Esophagus muscularis mucosa (tissue), 4 donors: Measurements from ENCODE around the gene ERAS. TPM values are rescaled to one million over a fixed set of nuclear protein-coding genes. Genes with fewer than 3 reads are reported as not detected.

ENCODE experiments used
- DNase-seq: peaks from one replicate; pipeline ENCODE4 v3.0.0-alpha.2; 2017; ENCODE audit errors: extremely low spot score
- H3K27ac ChIP-seq, 4 donors: fragments of 200-600 bp; sonication (generic); replicated peaks in 1 of 4; 1 replicate in 3 of 4; 2 replicates in 1 of 4; pipeline ENCODE4 v1.5.1; 2016 to 2019; ENCODE audit warnings: mild to moderate bottlenecking in 1 of 4
- H3K27me3 ChIP-seq, 4 donors: fragments of 200-600 bp; sonication (generic); one replicate each; pipeline versions ENCODE4 v1.5.1 to v1.6.0; 2016 to 2019
- H3K36me3 ChIP-seq, 4 donors: fragments of 200-600 bp; sonication (generic); one replicate each; pipeline ENCODE4 v1.5.1; 2016 to 2019
- H3K4me1 ChIP-seq, 4 donors: fragments of 200-600 bp; sonication (generic); one replicate each; pipeline ENCODE4 v1.5.1; 2016 to 2019
- H3K4me3 ChIP-seq, 4 donors: fragments of 200-600 bp; sonication (generic); 1 replicate in 2 of 4; 2 replicates in 2 of 4; pipeline ENCODE4 v1.5.1; 2016 to 2019; ENCODE audit warnings: mild to moderate bottlenecking in 4 of 4, moderate library complexity in 1 of 4
- H3K9me3 ChIP-seq, 4 donors: fragments of 200-600 bp; sonication (generic); 1 replicate in 3 of 4; 2 replicates in 1 of 4; pipeline ENCODE4 v1.5.1; 2016 to 2019
- CTCF ChIP-seq, 3 experiments: fragments of 200-600 bp in 2 of 3; fragments of 450-650 bp in 1 of 3; sonication (generic) in 2 of 3; IDR thresholded peaks; one replicate each; pipeline ENCODE4 v1.5.1; 2017 to 2019; ENCODE audit warnings: antibody characterized with exemption in 3 of 3, mild to moderate bottlenecking in 2 of 3, moderate library complexity in 1 of 3
- EP300 ChIP-seq: sonication (generic); formaldehyde crosslinking; IDR thresholded peaks from one replicate; pipeline ENCODE4 v1.6.1; 2017; ENCODE audit warnings: antibody characterized with exemption
- POLR2A ChIP-seq: fragments of 450-650 bp; IDR thresholded peaks from one replicate; pipeline ENCODE4 v1.6.1; 2017; ENCODE audit warnings: antibody characterized with exemption, moderate library complexity, mild to moderate bottlenecking, low read depth
- POLR2AphosphoS5 ChIP-seq, 2 donors: sonication (generic); formaldehyde crosslinking; IDR thresholded peaks; one replicate each; pipeline ENCODE4 v1.6.1; 2017; ENCODE audit warnings: antibody characterized with exemption in 2 of 2
- WGBS: methylation state at CpG from one replicate; pipeline ENCODE4 v1.1.5; 2018; 5-methylcytosine and 5-hydroxymethylcytosine counted together
- intact Hi-C: fragments of 100-400 bp; cut with DNase I; formaldehyde crosslinking; loops from one replicate; pipeline ENCODE4 v1.15.1; 2023
- total RNA-seq, 4 donors: library from RNA; depleted of rRNA; stranded (reverse); fragments of >200 nt; gene quantifications; one replicate each; pipeline versions ENCODE4 v1.1.0 to v1.2.1, GENCODE V29; 2016

ERAS gene
- total RNA-seq, 4 donors from 2014 or later: not detected

- intact Hi-C loops: no loop called here
- H3K27ac ChIP-seq: no peak overlapping the region
- no peaks in the 10 kb centered on the region for H3K27me3 ChIP-seq
- H3K4me3 ChIP-seq: no peak overlapping the region
- 70% methylated on average over 3 of the region's 6 CpGs for WGBS
- peaks cover 0 to 78% (median 59%) of the 10 kb centered on the region in 4 donors for H3K36me3 ChIP-seq
- H3K9me3 ChIP-seq: peaks cover 0 to 19% (median 0%) of the 10 kb centered on the region in 4 donors
- no peak for DNase-seq
- no peaks in the 10 kb centered on the region for H3K4me1 ChIP-seq
- no peak for TF ChIP-seq CTCF (IDR thresholded peaks at IDR 0.05)
- no peak for TF ChIP-seq POLR2AphosphoS5 (IDR thresholded peaks at IDR 0.05)
- TF ChIP-seq POLR2A: no peak
- TF ChIP-seq EP300: no peak
Measured at GRCh38 chrX:48823053-48823452, 3.3 kb upstream of the ERAS start.

- H3K27me3 ChIP-seq: no peaks in the 10 kb centered on the region
- H3K27ac ChIP-seq: no peak overlapping the region
- 84% methylated on average over 6 of the region's 8 CpGs for WGBS
- H3K4me3 ChIP-seq: no peak overlapping the region
- no peaks in the 10 kb centered on the region for H3K4me1 ChIP-seq
- TF ChIP-seq CTCF (IDR thresholded peaks at IDR 0.05): no peak
- no peak for TF ChIP-seq EP300
- TF ChIP-seq POLR2A: no peak
- TF ChIP-seq POLR2AphosphoS5 (IDR thresholded peaks at IDR 0.05): no peak
- peaks cover 0 to 68% (median 54%) of the 10 kb centered on the region in 4 donors for H3K36me3 ChIP-seq
- DNase-seq: no peak
- intact Hi-C loops: no loop called here
- peaks cover 0 to 19% (median 0%) of the 10 kb centered on the region in 4 donors for H3K9me3 ChIP-seq
Measured at GRCh38 chrX:48824066-48824465, 2.2 kb upstream of the ERAS start.

GRCh38 chrX:48826876-48827653 lies 752 bp downstream of the ERAS start:
- no peak for DNase-seq
- intact Hi-C loops: no loop called here
- Histone ChIP-seq H3K27me3 (peaks cover 0 to 16% (median 8%) of the 10 kb centered on the region in 4 donors), H3K4me3 (no peak overlapping the region), H3K4me1 (peaks cover 0 to 11% (median 4%) of the 10 kb centered on the region in 4 donors), H3K9me3 (peaks cover 0 to 19% (median 0%) of the 10 kb centered on the region in 4 donors), H3K36me3 (peaks cover 0 to 45% (median 35%) of the 10 kb centered on the region in 4 donors), H3K27ac (no peak overlapping the region)
- TF ChIP-seq CTCF (IDR thresholded peaks at IDR 0.05): no peak
- no peak for TF ChIP-seq POLR2A
- TF ChIP-seq POLR2AphosphoS5 (IDR thresholded peaks at IDR 0.05): no peak
- TF ChIP-seq EP300: no peak
- 71% methylated on average over 45 of the region's 73 CpGs for WGBS

GRCh38 chrX:48827654-48827968 lies 1.3 kb downstream of the ERAS start:
- TF ChIP-seq CTCF (IDR thresholded peaks at IDR 0.05) (no peak), POLR2A (no peak)
- no peak overlapping the region for H3K27ac ChIP-seq
- peaks cover 0 to 19% (median 0%) of the 10 kb centered on the region in 4 donors for H3K9me3 ChIP-seq
- H3K36me3 ChIP-seq: peaks cover 0 to 39% (median 29%) of the 10 kb centered on the region in 4 donors
- WGBS: 72% methylated on average over 4 of the region's 4 CpGs
- no peak overlapping the region for H3K4me3 ChIP-seq
- peaks cover 0 to 19% (median 9%) of the 10 kb centered on the region in 4 donors for H3K27me3 ChIP-seq
- DNase-seq: no peak
- intact Hi-C loops: no loop called here
- peaks cover 0 to 13% (median 5%) of the 10 kb centered on the region in 4 donors for H3K4me1 ChIP-seq
